Right lobe of liver (tissue), 6 donors: ENCODE results near the gene ISCA2. TPM values are rescaled to one million over a fixed set of nuclear protein-coding genes. Genes with fewer than 3 reads are reported as not detected.

ENCODE experiments used
- ATAC-seq, 4 donors: fragments of 200-7000 bp; cut with Tn5 transposase; one replicate each; pipeline ENCODE4 v1.9.1; 2020; ENCODE audit warnings: mild to moderate bottlenecking in 4 of 4, moderate library complexity in 4 of 4
- DNase-seq, 3 donors: peaks; one replicate each; pipeline ENCODE4 v3.0.0-alpha.2; 2020
- H3K27ac ChIP-seq, 3 donors: fragments of 200-600 bp; one replicate each; pipeline ENCODE4 v1.8.0; 2022
- H3K27me3 ChIP-seq, 2 donors: fragments of 200-600 bp; one replicate each; pipeline ENCODE4 v1.8.0; 2022
- H3K36me3 ChIP-seq, 4 donors: fragments of 200-600 bp; sonication (generic) in 1 of 4; one replicate each; pipeline versions ENCODE4 v1.5.1 to v1.8.0; 2017 to 2022; ENCODE audit warnings: control low read depth in 1 of 4
- H3K4me1 ChIP-seq, 4 donors: fragments of 200-600 bp; sonication (generic) in 1 of 4; one replicate each; pipeline versions ENCODE4 v1.5.1 to v1.8.0; 2017 to 2022; ENCODE audit warnings: control low read depth in 1 of 4
- H3K4me3 ChIP-seq, 3 donors: fragments of 200-600 bp; one replicate each; pipeline ENCODE4 v1.8.0; 2022
- H3K9me3 ChIP-seq, 4 donors: fragments of 200-600 bp; sonication (generic) in 1 of 4; one replicate each; pipeline versions ENCODE4 v1.5.1 to v1.8.0; 2017 to 2022; ENCODE audit warnings: control low read depth in 1 of 4
- POLR2A ChIP-seq: fragments of 450-650 bp; IDR thresholded peaks from one replicate; pipeline ENCODE4 v1.6.1; 2017; ENCODE audit warnings: antibody characterized with exemption, mild to moderate bottlenecking
- WGBS: methylation state at CpG from one replicate; pipeline ENCODE4 v1.1.6; 2018; ENCODE audit warnings: low coverage, low lambda C conversion rate; ENCODE audit not compliant: insufficient coverage; ENCODE audit errors: missing lambda C conversion rate; 5-methylcytosine and 5-hydroxymethylcytosine counted together
- intact Hi-C, 2 donors: fragments of 100-400 bp; cut with DNase I; formaldehyde crosslinking; loops; one replicate each; pipeline versions ENCODE4 v1.11.2 to v1.14.1; 2022
- total RNA-seq, 6 experiments: library from RNA; depleted of rRNA in 2 of 6; stranded (reverse); fragments of >200 nt in 2 of 6; fragmentation: NEBNext Ultra II Directional in 3 of 6; extraction: Animal tissue kit (Norgen Biotek cat#: 25700) in 3 of 6; gene quantifications; one replicate each; pipeline versions ENCODE4 v1.1.0 to v1.2.4, GENCODE V29; 2016 to 2023
- TF ChIP-seq, protein P1 (sequence below), 4 donors: fragments of 200-600 bp in 3 of 4; fragments of 450-650 bp in 1 of 4; IDR thresholded peaks; one replicate each; pipeline versions ENCODE4 v1.5.1 to v1.8.0; 2016 to 2022; ENCODE audit warnings: antibody characterized with exemption in 4 of 4, mild to moderate bottlenecking in 2 of 4
- donor health status: DM: no; HTN: yes; CAD: no.
- donor health status: DM: no; HTN: no; CAD: no.
- donor health status: DM: no; HTN: no; CAD: no.
- donor health status: DM: no; HTN: yes; CAD: no.
- donor health status: DM: no; HTN: yes; CAD: no.

The ISCA2 gene
- total RNA-seq, 6 experiments from 2014 or later = 7.8 to 16.3 (median 11.4) TPM

- intact Hi-C loops = loop anchor here in 1 of 2 donors (10.0 kb wide), 1 partner anchor 277 kb away; no protein-coding TSS in a partner anchor
- no peak for ATAC-seq
- Histone ChIP-seq H3K9me3 (no peaks in the 10 kb centered on the region), H3K27me3 (no peaks in the 10 kb centered on the region), H3K36me3 (no peaks in the 10 kb centered on the region), H3K4me3 (no peak overlapping the region), H3K27ac (no peak overlapping the region), H3K4me1 (no peaks in the 10 kb centered on the region)
- TF ChIP-seq, protein P1, sequence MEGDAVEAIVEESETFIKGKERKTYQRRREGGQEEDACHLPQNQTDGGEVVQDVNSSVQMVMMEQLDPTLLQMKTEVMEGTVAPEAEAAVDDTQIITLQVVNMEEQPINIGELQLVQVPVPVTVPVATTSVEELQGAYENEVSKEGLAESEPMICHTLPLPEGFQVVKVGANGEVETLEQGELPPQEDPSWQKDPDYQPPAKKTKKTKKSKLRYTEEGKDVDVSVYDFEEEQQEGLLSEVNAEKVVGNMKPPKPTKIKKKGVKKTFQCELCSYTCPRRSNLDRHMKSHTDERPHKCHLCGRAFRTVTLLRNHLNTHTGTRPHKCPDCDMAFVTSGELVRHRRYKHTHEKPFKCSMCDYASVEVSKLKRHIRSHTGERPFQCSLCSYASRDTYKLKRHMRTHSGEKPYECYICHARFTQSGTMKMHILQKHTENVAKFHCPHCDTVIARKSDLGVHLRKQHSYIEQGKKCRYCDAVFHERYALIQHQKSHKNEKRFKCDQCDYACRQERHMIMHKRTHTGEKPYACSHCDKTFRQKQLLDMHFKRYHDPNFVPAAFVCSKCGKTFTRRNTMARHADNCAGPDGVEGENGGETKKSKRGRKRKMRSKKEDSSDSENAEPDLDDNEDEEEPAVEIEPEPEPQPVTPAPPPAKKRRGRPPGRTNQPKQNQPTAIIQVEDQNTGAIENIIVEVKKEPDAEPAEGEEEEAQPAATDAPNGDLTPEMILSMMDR (IDR thresholded peaks at IDR 0.05) = no peak
- no peak for TF ChIP-seq POLR2A
- 62% methylated on average over 4 of the region's 4 CpGs for WGBS
- peak in 1 of 3 donors; percentile 24 for DNase-seq
Observed at GRCh38 chr14:74517731-74518130, 24.2 kb downstream of the ISCA2 start.

- intact Hi-C loops = loop anchor here in 1 of 2 donors (10.0 kb wide), 1 partner anchor 277 kb away; no protein-coding TSS in a partner anchor
- Histone ChIP-seq H3K9me3 (no peaks in the 10 kb centered on the region), H3K27me3 (no peaks in the 10 kb centered on the region), H3K4me1 (no peaks in the 10 kb centered on the region), H3K4me3 (no peak overlapping the region), H3K36me3 (no peaks in the 10 kb centered on the region), H3K27ac (no peak overlapping the region)
- 79% methylated on average over 4 of the region's 6 CpGs for WGBS
- ATAC-seq (no peak), DNase-seq (peak in 1 of 3 donors; percentile 13)
- no peak for TF ChIP-seq POLR2A
- TF ChIP-seq, protein P1 (IDR thresholded peaks at IDR 0.05) = no peak
Observed at GRCh38 chr14:74518221-74518620, 24.7 kb downstream of the ISCA2 start.

- Histone ChIP-seq H3K36me3 (no peaks in the 10 kb centered on the region), H3K27me3 (no peaks in the 10 kb centered on the region), H3K9me3 (no peaks in the 10 kb centered on the region), H3K27ac (no peak overlapping the region), H3K4me3 (no peak overlapping the region), H3K4me1 (no peaks in the 10 kb centered on the region)
- intact Hi-C loops = loop anchor here in 1 of 2 donors (10.0 kb wide), 1 partner anchor 275 kb away; no protein-coding TSS in a partner anchor
- TF ChIP-seq, protein P1 (IDR thresholded peaks at IDR 0.05) = no peak
- no peak for TF ChIP-seq POLR2A
- DNase-seq (peak in 1 of 3 donors; percentile 31), ATAC-seq (peak in 1 of 4 donors; percentile 21)
- WGBS = 83% methylated on average over 2 of the region's 6 CpGs
Observed at GRCh38 chr14:74519316-74520074, 25.9 kb downstream of the ISCA2 start.

GRCh38 chr14:74521756-74522155 is 28.2 kb downstream of the ISCA2 start:
- Histone ChIP-seq H3K4me1 (no peaks in the 10 kb centered on the region), H3K27ac (no peak overlapping the region), H3K9me3 (no peaks in the 10 kb centered on the region), H3K4me3 (no peak overlapping the region), H3K36me3 (no peaks in the 10 kb centered on the region), H3K27me3 (no peaks in the 10 kb centered on the region)
- intact Hi-C loops = no loop called here
- TF ChIP-seq, protein P1 (IDR thresholded peaks at IDR 0.05) = no peak
- no peak for TF ChIP-seq POLR2A
- ATAC-seq (no peak), DNase-seq (no peak)
- WGBS = 53% methylated on average over 4 of the region's 10 CpGs
